ENCODE results near the gene AOPEP.

DNA sequence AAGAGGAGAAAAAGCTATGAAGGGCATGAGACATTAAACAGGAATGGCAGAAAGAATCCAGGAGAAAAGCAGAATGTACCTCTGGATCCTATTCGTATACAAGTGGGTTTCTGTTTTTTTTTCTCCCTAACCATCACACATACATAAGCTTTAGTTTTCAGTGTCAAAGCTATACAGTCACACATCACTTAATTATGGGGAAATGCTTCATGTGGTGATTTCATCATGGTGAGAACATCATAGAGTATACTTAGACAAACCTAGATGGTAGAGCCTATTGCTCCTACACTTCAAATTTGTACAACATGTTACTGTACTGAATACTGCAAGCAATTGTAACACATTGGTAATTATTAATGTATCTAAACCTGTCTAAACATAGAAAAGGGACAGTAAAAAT lies 290.6 kb downstream of the AOPEP start:
- TF ChIP-seq, protein P1, sequence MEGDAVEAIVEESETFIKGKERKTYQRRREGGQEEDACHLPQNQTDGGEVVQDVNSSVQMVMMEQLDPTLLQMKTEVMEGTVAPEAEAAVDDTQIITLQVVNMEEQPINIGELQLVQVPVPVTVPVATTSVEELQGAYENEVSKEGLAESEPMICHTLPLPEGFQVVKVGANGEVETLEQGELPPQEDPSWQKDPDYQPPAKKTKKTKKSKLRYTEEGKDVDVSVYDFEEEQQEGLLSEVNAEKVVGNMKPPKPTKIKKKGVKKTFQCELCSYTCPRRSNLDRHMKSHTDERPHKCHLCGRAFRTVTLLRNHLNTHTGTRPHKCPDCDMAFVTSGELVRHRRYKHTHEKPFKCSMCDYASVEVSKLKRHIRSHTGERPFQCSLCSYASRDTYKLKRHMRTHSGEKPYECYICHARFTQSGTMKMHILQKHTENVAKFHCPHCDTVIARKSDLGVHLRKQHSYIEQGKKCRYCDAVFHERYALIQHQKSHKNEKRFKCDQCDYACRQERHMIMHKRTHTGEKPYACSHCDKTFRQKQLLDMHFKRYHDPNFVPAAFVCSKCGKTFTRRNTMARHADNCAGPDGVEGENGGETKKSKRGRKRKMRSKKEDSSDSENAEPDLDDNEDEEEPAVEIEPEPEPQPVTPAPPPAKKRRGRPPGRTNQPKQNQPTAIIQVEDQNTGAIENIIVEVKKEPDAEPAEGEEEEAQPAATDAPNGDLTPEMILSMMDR (conservative IDR thresholded peaks at IDR 0.05 in 1 of 2, IDR thresholded peaks at IDR 0.05 in 1 of 2; ENCODE audit: extremely low read depth in 1 of 2, insufficient read depth in 1 of 2, low read depth in 1 of 2, low read length in 2 of 2), result no peak
- no peak for TF ChIP-seq EZH2 (IDR thresholded peaks at IDR 0.05; ENCODE audit: borderline replicate concordance, low read length)

Data from mammary epithelial cell (primary cell).